Prostate gland (tissue), 1 donor: ENCODE data around the gene SLIT3.

Source experiments
- POLR2A ChIP-seq: fragments of 450-650 bp; IDR thresholded peaks from one replicate; pipeline ENCODE4 v1.6.1; 2016; ENCODE audit warnings: antibody characterized with exemption, mild to moderate bottlenecking
- POLR2AphosphoS5 ChIP-seq: sonication (generic); formaldehyde crosslinking; IDR thresholded peaks from one replicate; pipeline ENCODE4 v1.6.1; 2017; ENCODE audit warnings: antibody characterized with exemption

DNA sequence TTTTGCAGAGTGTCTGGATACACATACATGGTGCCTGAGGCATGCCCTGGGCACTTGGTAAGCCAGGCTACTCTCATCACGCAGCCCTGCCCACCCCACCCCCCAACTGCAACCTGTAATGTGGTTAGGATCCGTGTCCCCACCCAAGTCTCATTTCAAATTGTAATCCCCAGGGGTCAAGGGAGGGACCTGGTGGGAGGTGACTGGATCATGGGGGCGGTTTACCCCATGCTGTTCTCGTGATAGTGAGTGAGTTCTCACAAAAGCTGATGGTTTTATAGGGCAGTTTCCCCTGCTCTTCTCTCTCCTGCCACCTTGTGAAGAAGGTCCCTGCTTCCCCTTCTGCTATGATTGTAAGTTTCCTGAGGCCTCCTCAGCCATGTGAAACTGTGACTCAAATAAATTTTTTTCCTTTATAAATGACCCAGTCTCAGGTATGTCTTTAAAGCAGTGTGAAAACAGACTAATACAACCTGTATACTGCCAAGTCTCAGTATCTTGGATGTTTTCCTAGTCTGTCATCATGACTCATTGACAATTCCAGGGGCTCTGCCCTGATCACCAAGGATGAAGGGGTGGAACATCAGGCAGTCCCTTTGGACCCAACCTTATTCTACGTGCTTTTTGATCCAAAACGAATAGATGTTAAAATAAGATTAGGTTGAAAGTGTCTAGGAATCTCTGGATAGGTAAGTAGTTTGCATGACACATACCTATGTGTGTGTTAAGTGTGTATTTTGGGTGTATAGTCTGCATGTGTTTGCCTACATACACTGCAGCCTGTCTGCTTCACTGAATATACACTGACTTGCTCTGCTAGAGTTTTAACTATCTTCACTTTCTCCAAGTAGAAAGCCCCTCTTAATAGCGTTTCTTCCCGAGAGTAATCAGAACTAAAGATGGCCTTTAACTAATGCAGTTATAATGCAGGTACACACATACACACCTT lies 293.8 kb downstream of the SLIT3 start:
- no peak for TF ChIP-seq POLR2AphosphoS5
- no peak for TF ChIP-seq POLR2A
